ENCODE measurements around the gene MAPKAPK5.
"Not testable (repeated sequence)": the region's sequence is repeated elsewhere in the genome, so short reads cannot be mapped to it uniquely, and the experiment has no call there.

The MAPKAPK5 gene

GRCh38 chr12:111818340-111818739 is 23.7 kb upstream of the MAPKAPK5 start:
- peaks cover 7% of the 10 kb centered on the region for H3K9me3 ChIP-seq (ENCODE audit: severe bottlenecking)
- no peak overlapping the region for H3K4me3 ChIP-seq (ENCODE audit: low read depth, low read length)
- no peak for DNase-seq
- no peak for TF ChIP-seq CTCF (IDR thresholded peaks at IDR 0.05; ENCODE audit: low read depth, low read length)
- H3K36me3 ChIP-seq: no peaks in the 10 kb centered on the region
- no peaks in the 10 kb centered on the region for H3K27me3 ChIP-seq (ENCODE audit: insufficient read depth, low read depth, severe bottlenecking)
- H3K27ac ChIP-seq: no peak overlapping the region

GRCh38 chr12:111819191-111820158 is 22.6 kb upstream of the MAPKAPK5 start:
- H3K4me3 ChIP-seq (ENCODE audit: low read depth, low read length): no peak overlapping the region
- no peak for DNase-seq
- H3K27me3 ChIP-seq (ENCODE audit: insufficient read depth, low read depth, severe bottlenecking): no peaks in the 10 kb centered on the region
- H3K27ac ChIP-seq: no peak overlapping the region
- H3K9me3 ChIP-seq (ENCODE audit: severe bottlenecking): peaks cover 7% of the 10 kb centered on the region
- TF ChIP-seq CTCF (IDR thresholded peaks at IDR 0.05; ENCODE audit: low read depth, low read length): no peak
- H3K36me3 ChIP-seq: no peaks in the 10 kb centered on the region

GRCh38 chr12:111820828-111821227 is 21.2 kb upstream of the MAPKAPK5 start:
- not testable (repeated sequence) for H3K36me3 ChIP-seq; H3K9me3 ChIP-seq (ENCODE audit: severe bottlenecking); H3K4me3 ChIP-seq (ENCODE audit: low read depth, low read length); H3K27me3 ChIP-seq (ENCODE audit: insufficient read depth, low read depth, severe bottlenecking); H3K27ac ChIP-seq; DNase-seq

- TF ChIP-seq CTCF (IDR thresholded peaks at IDR 0.05; ENCODE audit: low read depth, low read length): no peak
- no peaks in the 10 kb centered on the region for H3K36me3 ChIP-seq
- H3K27me3 ChIP-seq (ENCODE audit: insufficient read depth, low read depth, severe bottlenecking): no peaks in the 10 kb centered on the region
- H3K9me3 ChIP-seq (ENCODE audit: severe bottlenecking): peaks cover 7% of the 10 kb centered on the region
- H3K27ac ChIP-seq: no peak overlapping the region
- H3K4me3 ChIP-seq (ENCODE audit: low read depth, low read length): no peak overlapping the region
- DNase-seq: no peak
Observed at GRCh38 chr12:111822886-111823285, 19.1 kb upstream of the MAPKAPK5 start.

GRCh38 chr12:111823891-111824290 is 18.1 kb upstream of the MAPKAPK5 start:
- H3K36me3 ChIP-seq: no peaks in the 10 kb centered on the region
- no peak overlapping the region for H3K27ac ChIP-seq
- no peak for DNase-seq
- H3K4me3 ChIP-seq (ENCODE audit: low read depth, low read length): no peak overlapping the region
- H3K9me3 ChIP-seq (ENCODE audit: severe bottlenecking): peaks cover 11% of the 10 kb centered on the region
- H3K27me3 ChIP-seq (ENCODE audit: insufficient read depth, low read depth, severe bottlenecking): no peaks in the 10 kb centered on the region
- TF ChIP-seq CTCF (IDR thresholded peaks at IDR 0.05; ENCODE audit: low read depth, low read length): no peak

GRCh38 chr12:111824312-111824711 is 17.7 kb upstream of the MAPKAPK5 start:
- not testable (repeated sequence) for H3K27ac ChIP-seq; H3K27me3 ChIP-seq (ENCODE audit: insufficient read depth, low read depth, severe bottlenecking); H3K36me3 ChIP-seq; H3K4me3 ChIP-seq (ENCODE audit: low read depth, low read length); DNase-seq
- peaks cover 11% of the 10 kb centered on the region for H3K9me3 ChIP-seq (ENCODE audit: severe bottlenecking)

Data from WERI-Rb-1 (cell line).